Measurements from ENCODE around the gene AMOT. TPM values are rescaled to one million over a fixed set of nuclear protein-coding genes. Genes with fewer than 3 reads are reported as not detected.

Gene AMOT
- total RNA-seq, 1 donor from 2014 or later: 88.3 TPM

- Mint-ChIP-seq H3K9me3 (ENCODE audit: unreplicated experiment) (no peaks in the 10 kb centered on the region), H3K4me1 (ENCODE audit: low read depth, unreplicated experiment) (peaks cover 18% of the 10 kb centered on the region), H3K36me3 (ENCODE audit: unreplicated experiment) (no peaks in the 10 kb centered on the region), H3K27ac (ENCODE audit: unreplicated experiment) (no peak overlapping the region), H3K27me3 (ENCODE audit: unreplicated experiment) (no peaks in the 10 kb centered on the region), H3K4me3 (ENCODE audit: unreplicated experiment) (no peak overlapping the region)
- no peak for DNase-seq
- TF ChIP-seq CTCF (IDR thresholded peaks at IDR 0.05; ENCODE audit: partially characterized antibody, unreplicated experiment): no peak
Measured at GRCh38 chrX:112808651-112809195, 31.9 kb downstream of the AMOT start.

GRCh38 chrX:112808007-112808406 is 32.6 kb downstream of the AMOT start:
- H3K27ac Mint-ChIP-seq (ENCODE audit: unreplicated experiment): no peak overlapping the region

GRCh38 chrX:112803060-112803459 is 37.6 kb downstream of the AMOT start:
- Mint-ChIP-seq H3K36me3 (ENCODE audit: unreplicated experiment) (no peaks in the 10 kb centered on the region), H3K27ac (ENCODE audit: unreplicated experiment) (no peak overlapping the region), H3K4me1 (ENCODE audit: low read depth, unreplicated experiment) (peaks cover 8% of the 10 kb centered on the region), H3K4me3 (ENCODE audit: unreplicated experiment) (no peak overlapping the region), H3K9me3 (ENCODE audit: unreplicated experiment) (no peaks in the 10 kb centered on the region), H3K27me3 (ENCODE audit: unreplicated experiment) (no peaks in the 10 kb centered on the region)
- no peak for TF ChIP-seq CTCF (IDR thresholded peaks at IDR 0.05; ENCODE audit: partially characterized antibody, unreplicated experiment)
- no peak for DNase-seq

More at GRCh38 chrX:112808007-112808406, 32.6 kb downstream of the AMOT start:
- H3K4me3 Mint-ChIP-seq (ENCODE audit: unreplicated experiment): no peak overlapping the region
- no peaks in the 10 kb centered on the region for H3K36me3 Mint-ChIP-seq (ENCODE audit: unreplicated experiment)
- H3K4me1 Mint-ChIP-seq (ENCODE audit: low read depth, unreplicated experiment): peaks cover 18% of the 10 kb centered on the region
- no peak for TF ChIP-seq CTCF (IDR thresholded peaks at IDR 0.05; ENCODE audit: partially characterized antibody, unreplicated experiment)
- no peaks in the 10 kb centered on the region for H3K27me3 Mint-ChIP-seq (ENCODE audit: unreplicated experiment)
- no peaks in the 10 kb centered on the region for H3K9me3 Mint-ChIP-seq (ENCODE audit: unreplicated experiment)
- no peak for DNase-seq

- no peak for TF ChIP-seq CTCF (IDR thresholded peaks at IDR 0.05; ENCODE audit: partially characterized antibody, unreplicated experiment)
- DNase-seq: no peak
- H3K27ac Mint-ChIP-seq (ENCODE audit: unreplicated experiment): no peak overlapping the region
- H3K36me3 Mint-ChIP-seq (ENCODE audit: unreplicated experiment): no peaks in the 10 kb centered on the region
- no peak overlapping the region for H3K4me3 Mint-ChIP-seq (ENCODE audit: unreplicated experiment)
- H3K4me1 Mint-ChIP-seq (ENCODE audit: low read depth, unreplicated experiment): peaks cover 8% of the 10 kb centered on the region
- H3K9me3 Mint-ChIP-seq (ENCODE audit: unreplicated experiment): no peaks in the 10 kb centered on the region
- no peaks in the 10 kb centered on the region for H3K27me3 Mint-ChIP-seq (ENCODE audit: unreplicated experiment)
Measured at GRCh38 chrX:112802541-112802940, 38.1 kb downstream of the AMOT start.

- no peaks in the 10 kb centered on the region for H3K36me3 Mint-ChIP-seq (ENCODE audit: unreplicated experiment)
- DNase-seq: no peak
- no peak overlapping the region for H3K4me3 Mint-ChIP-seq (ENCODE audit: unreplicated experiment)
- no peaks in the 10 kb centered on the region for H3K9me3 Mint-ChIP-seq (ENCODE audit: unreplicated experiment)
- TF ChIP-seq CTCF (IDR thresholded peaks at IDR 0.05; ENCODE audit: partially characterized antibody, unreplicated experiment): no peak
- H3K4me1 Mint-ChIP-seq (ENCODE audit: low read depth, unreplicated experiment): peaks cover 8% of the 10 kb centered on the region
- H3K27ac Mint-ChIP-seq (ENCODE audit: unreplicated experiment): no peak overlapping the region
- no peaks in the 10 kb centered on the region for H3K27me3 Mint-ChIP-seq (ENCODE audit: unreplicated experiment)
Measured at GRCh38 chrX:112800971-112801775, 39.5 kb downstream of the AMOT start.

Measured in glutamatergic neuron (in vitro differentiated cells).